Neural progenitor cell (in vitro differentiated cells): ENCODE measurements around the gene CYBRD1. TPM values are rescaled to one million over a fixed set of nuclear protein-coding genes. Genes with fewer than 3 reads are reported as not detected.
A peak's percentile ranks its signal among the peaks of the same experiment; 100 is the strongest.
"Not testable (repeated sequence)": the region's sequence is repeated elsewhere in the genome, so short reads cannot be mapped to it uniquely, and the experiment has no call there.

Experiments used
- DNase-seq: peaks from one replicate; pipeline ENCODE4 v3.0.0-alpha.2; 2016; ENCODE audit warnings: low spot score
- H2AFZ ChIP-seq: fragments of 200-600 bp; sonication (generic); replicated peaks from 2 replicates; pipeline ENCODE4 v1.6.1; 2016; ENCODE audit warnings: antibody characterized with exemption
- H3F3A ChIP-seq: fragments of 200-600 bp; sonication (generic); 2 replicates; pipeline ENCODE4 v1.6.1; 2016; ENCODE audit warnings: antibody characterized with exemption, low read depth
- H3K27ac ChIP-seq: fragments of 200-600 bp; sonication (generic); 2 replicates; pipeline ENCODE4 v1.5.1; 2016; ENCODE audit warnings: mild to moderate bottlenecking
- H3K27me3 ChIP-seq: fragments of 200-600 bp; sonication (generic); 2 replicates; pipeline ENCODE4 v1.6.1; 2016; ENCODE audit warnings: mild to moderate bottlenecking, moderate library complexity
- H3K36me3 ChIP-seq: fragments of 200-600 bp; sonication (generic); 2 replicates; pipeline ENCODE4 v1.5.1; 2016
- H3K4me1 ChIP-seq: fragments of 200-600 bp; sonication (generic); 2 replicates; pipeline ENCODE4 v1.6.1; 2016; ENCODE audit warnings: mixed run types
- H3K4me2 ChIP-seq: fragments of 200-600 bp; sonication (generic); 2 replicates; pipeline ENCODE4 v1.6.1; 2016
- H3K4me3 ChIP-seq: fragments of 200-600 bp; sonication (generic); 2 replicates; pipeline ENCODE4 v1.5.1; 2016
- H3K79me2 ChIP-seq: fragments of 200-600 bp; sonication (generic); 2 replicates; pipeline ENCODE4 v1.6.1; 2016; ENCODE audit warnings: low read depth
- H3K9ac ChIP-seq: fragments of 200-600 bp; sonication (generic); 2 replicates; pipeline ENCODE4 v1.6.1; 2016
- H3K9me3 ChIP-seq: fragments of 200-600 bp; sonication (generic); 2 replicates; pipeline ENCODE4 v1.5.1; 2016; ENCODE audit warnings: low read depth
- H4K20me1 ChIP-seq: fragments of 200-600 bp; sonication (generic); 2 replicates; pipeline ENCODE4 v1.6.1; 2016; ENCODE audit warnings: low read depth
- H3K27ac Mint-ChIP-seq: 3 replicates; pipeline ENCODE4 v1.8.0; 2021; ENCODE audit warnings: mixed read lengths
- H3K27me3 Mint-ChIP-seq: 2 replicates; pipeline ENCODE4 v1.8.0; 2022; ENCODE audit warnings: low read depth, mild to moderate bottlenecking, inconsistent platforms, moderate library complexity, mixed read lengths; ENCODE audit not compliant: insufficient read depth
- H3K36me3 Mint-ChIP-seq: 3 replicates; pipeline ENCODE4 v1.8.0; 2021; ENCODE audit warnings: mixed read lengths
- H3K4me1 Mint-ChIP-seq: 3 replicates; pipeline ENCODE4 v1.8.0; 2021; ENCODE audit warnings: mixed read lengths
- H3K4me3 Mint-ChIP-seq: 3 replicates; pipeline ENCODE4 v1.8.0; 2021; ENCODE audit warnings: mild to moderate bottlenecking, moderate library complexity, mixed read lengths
- H3K9me3 Mint-ChIP-seq: 3 replicates; pipeline ENCODE4 v1.8.0; 2020; ENCODE audit warnings: mixed read lengths
- CTCF ChIP-seq: fragments of 200-600 bp; sonication (generic); IDR thresholded peaks from 2 replicates; pipeline ENCODE4 v1.5.1; 2017; ENCODE audit warnings: antibody characterized with exemption, mild to moderate bottlenecking
- EZH2 ChIP-seq: fragments of 200-600 bp; sonication (generic); IDR thresholded peaks from 2 replicates; pipeline ENCODE4 v1.6.1; 2017; ENCODE audit warnings: antibody characterized with exemption, mild to moderate bottlenecking, moderate library complexity
- EZH2phosphoT487 ChIP-seq: fragments of 200-600 bp; sonication (generic); IDR thresholded peaks from 2 replicates; pipeline ENCODE4 v1.6.1; 2017; ENCODE audit warnings: antibody characterized with exemption
- total RNA-seq: library from RNA; depleted of rRNA; stranded (reverse); fragments of >200 nt; gene quantifications from 2 replicates; pipeline ENCODE4 v1.2.3, GENCODE V29; 2015; ENCODE audit warnings: low replicate concordance

Gene CYBRD1
- total RNA-seq, 1 donor from 2014 or later = 11.1 TPM

GRCh38 chr2:171530378-171530777, 8.1 kb downstream of the CYBRD1 start:
- no peak overlapping the region for H3K27ac ChIP-seq
- Mint-ChIP-seq H3K4me3 (no peak overlapping the region), H3K4me1 (peaks cover 8% of the 10 kb centered on the region), H3K27ac (no peak overlapping the region), H3K9me3 (peaks cover 6% of the 10 kb centered on the region), H3K36me3 (peaks cover 2% of the 10 kb centered on the region), H3K27me3 (no peaks in the 10 kb centered on the region)
- H3K27me3 ChIP-seq = no peaks in the 10 kb centered on the region
- no peaks in the 10 kb centered on the region for H3K36me3 ChIP-seq
- DNase-seq = no peak
- H3K4me2 ChIP-seq = no peak overlapping the region
- H3K79me2 ChIP-seq = no peaks in the 10 kb centered on the region
- no peak overlapping the region for H2AFZ ChIP-seq
- TF ChIP-seq EZH2 = no peak
- no peak for TF ChIP-seq EZH2phosphoT487
- no peak for TF ChIP-seq CTCF
- no peaks in the 10 kb centered on the region for H3F3A ChIP-seq
- H3K9me3 ChIP-seq = no peaks in the 10 kb centered on the region
- H4K20me1 ChIP-seq = no peaks in the 10 kb centered on the region
- peaks cover 3% of the 10 kb centered on the region for H3K4me1 ChIP-seq
- H3K9ac ChIP-seq = no peak overlapping the region
- H3K4me3 ChIP-seq = no peak overlapping the region

- not testable (repeated sequence) for H3K27me3 Mint-ChIP-seq, H3K4me3 ChIP-seq, H3K4me2 ChIP-seq, H3K9me3 Mint-ChIP-seq, DNase-seq, H4K20me1 ChIP-seq, H3K4me1 Mint-ChIP-seq, H3K9ac ChIP-seq, H3K27ac Mint-ChIP-seq, H3F3A ChIP-seq, H3K27me3 ChIP-seq, H3K36me3 Mint-ChIP-seq, H3K9me3 ChIP-seq, H2AFZ ChIP-seq, H3K4me3 Mint-ChIP-seq, H3K27ac ChIP-seq, H3K4me1 ChIP-seq, H3K36me3 ChIP-seq, H3K79me2 ChIP-seq
Measured at GRCh38 chr2:171530859-171531258, 8.6 kb downstream of the CYBRD1 start.

- no peaks in the 10 kb centered on the region for H3K27me3 Mint-ChIP-seq
- H3K9me3 ChIP-seq = no peaks in the 10 kb centered on the region
- no peak overlapping the region for H3K4me3 Mint-ChIP-seq
- peaks cover 6% of the 10 kb centered on the region for H3K9me3 Mint-ChIP-seq
- H3K4me3 ChIP-seq = no peak overlapping the region
- H3F3A ChIP-seq = no peaks in the 10 kb centered on the region
- DNase-seq = no peak
- no peak overlapping the region for H3K27ac Mint-ChIP-seq
- peaks cover 2% of the 10 kb centered on the region for H3K36me3 Mint-ChIP-seq
- no peak overlapping the region for H2AFZ ChIP-seq
- no peak overlapping the region for H3K4me2 ChIP-seq
- H3K4me1 Mint-ChIP-seq = peaks cover 8% of the 10 kb centered on the region
- peaks cover 3% of the 10 kb centered on the region for H3K4me1 ChIP-seq
- no peaks in the 10 kb centered on the region for H4K20me1 ChIP-seq
- no peaks in the 10 kb centered on the region for H3K36me3 ChIP-seq
- TF ChIP-seq EZH2 (no peak), CTCF (no peak), EZH2phosphoT487 (no peak)
- H3K79me2 ChIP-seq = no peaks in the 10 kb centered on the region
- no peaks in the 10 kb centered on the region for H3K27me3 ChIP-seq
- no peak overlapping the region for H3K27ac ChIP-seq
- H3K9ac ChIP-seq = no peak overlapping the region
Measured at GRCh38 chr2:171531291-171531690, 9.0 kb downstream of the CYBRD1 start.

GRCh38 chr2:171531836-171532450, 9.7 kb downstream of the CYBRD1 start:
- Histone ChIP-seq H3F3A (no peaks in the 10 kb centered on the region), H3K9ac (no peak overlapping the region), H3K27me3 (no peaks in the 10 kb centered on the region), H3K9me3 (no peaks in the 10 kb centered on the region), H3K36me3 (no peaks in the 10 kb centered on the region), H3K27ac (no peak overlapping the region), H3K4me2 (no peak overlapping the region), H3K4me3 (no peak overlapping the region), H3K79me2 (no peaks in the 10 kb centered on the region), H2AFZ (no peak overlapping the region), H3K4me1 (no peaks in the 10 kb centered on the region), H4K20me1 (no peaks in the 10 kb centered on the region)
- TF ChIP-seq EZH2phosphoT487 (no peak), CTCF (no peak), EZH2 (no peak)
- Mint-ChIP-seq H3K36me3 (peaks cover 2% of the 10 kb centered on the region), H3K27me3 (no peaks in the 10 kb centered on the region), H3K4me1 (peaks cover 8% of the 10 kb centered on the region), H3K4me3 (no peak overlapping the region), H3K27ac (peak overlapping the region; percentile 28), H3K9me3 (peaks cover 6% of the 10 kb centered on the region)
- DNase-seq = no peak
